Stimulated activated CD4-positive, alpha-beta T cell treated with anti-CD3 and anti-CD28 coated beads, Interleukin-2, amount 100 ng/mL, for 4 hours (primary cell): Measurements from ENCODE around the gene TBP.
"Not testable (repeated sequence)": the region's sequence is repeated elsewhere in the genome, so short reads cannot be mapped to it uniquely, and the experiment has no call there.

Experiments
- DNase-seq: peaks from one replicate; pipeline ENCODE4 v3.0.0-alpha.2; 2020; ENCODE audit warnings: low read depth

The TBP gene

DNA sequence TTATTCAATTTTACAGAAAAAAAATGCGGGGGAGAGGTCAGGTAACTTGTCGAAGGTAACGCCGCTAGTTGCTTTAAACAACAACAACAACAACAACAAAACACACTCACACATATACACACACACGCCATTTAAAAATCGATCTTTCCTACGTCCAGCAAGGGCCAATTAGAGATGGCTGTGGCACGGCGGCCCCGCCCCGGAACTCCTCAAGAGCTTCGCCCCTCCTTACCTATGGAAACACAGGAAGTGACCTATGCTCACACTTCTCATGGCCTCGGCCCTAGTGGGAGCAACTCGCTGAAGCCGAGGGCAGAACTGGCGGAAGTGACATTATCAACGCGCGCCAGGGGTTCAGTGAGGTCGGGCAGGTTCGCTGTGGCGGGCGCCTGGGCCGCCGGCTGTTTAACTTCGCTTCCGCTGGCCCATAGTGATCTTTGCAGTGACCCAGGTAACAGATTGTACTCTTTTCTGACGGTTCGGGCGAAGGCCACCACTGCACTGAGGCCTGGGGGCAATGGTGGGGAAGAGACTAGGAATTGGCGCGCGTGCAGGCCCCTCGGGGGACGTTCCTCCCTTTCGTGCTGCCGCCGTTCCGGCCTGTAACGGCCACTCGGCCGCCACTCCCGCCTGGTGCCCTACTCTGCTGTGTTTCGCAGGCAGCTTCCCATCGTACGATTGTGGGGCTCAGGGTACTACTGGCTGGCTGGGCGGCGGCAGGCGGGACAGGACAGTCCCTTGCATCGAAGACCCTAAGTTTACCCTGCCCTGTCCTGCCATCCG lies at the start of gene TBP:
TBP (plus strand) TSS at position 357 of the 783 bp plus-strand sequence. CDS start 2,661 bp downstream, outside the sequence.
- peak; percentile 94 for DNase-seq

- no peak for DNase-seq
Measured at GRCh38 chr6:170504479-170504878, 49.7 kb upstream of the TBP start.

- no peak for DNase-seq
Measured at GRCh38 chr6:170505306-170505705, 48.9 kb upstream of the TBP start.

- no peak for DNase-seq
Measured at GRCh38 chr6:170506446-170506845, 47.7 kb upstream of the TBP start.

DNA sequence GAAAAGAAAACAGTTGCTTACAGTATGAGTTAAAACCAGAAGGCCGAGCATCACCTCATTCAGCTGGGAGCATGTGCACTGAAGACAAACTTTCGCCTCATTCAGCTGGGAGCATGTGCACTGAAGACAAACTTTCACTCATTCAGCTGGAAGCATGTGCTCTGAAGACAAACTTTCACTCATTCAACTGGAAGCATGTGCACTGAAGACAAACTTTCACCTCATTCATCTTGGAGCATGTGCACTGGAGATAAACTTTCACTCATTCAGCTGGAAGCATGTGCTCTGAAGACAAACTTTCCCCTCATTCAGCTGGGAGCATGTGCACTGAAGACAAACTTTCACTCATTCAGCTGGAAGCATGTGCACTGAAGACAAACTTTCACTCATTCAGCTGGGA lies 46.4 kb upstream of the TBP start:
- DNase-seq: not testable (repeated sequence)

DNA sequence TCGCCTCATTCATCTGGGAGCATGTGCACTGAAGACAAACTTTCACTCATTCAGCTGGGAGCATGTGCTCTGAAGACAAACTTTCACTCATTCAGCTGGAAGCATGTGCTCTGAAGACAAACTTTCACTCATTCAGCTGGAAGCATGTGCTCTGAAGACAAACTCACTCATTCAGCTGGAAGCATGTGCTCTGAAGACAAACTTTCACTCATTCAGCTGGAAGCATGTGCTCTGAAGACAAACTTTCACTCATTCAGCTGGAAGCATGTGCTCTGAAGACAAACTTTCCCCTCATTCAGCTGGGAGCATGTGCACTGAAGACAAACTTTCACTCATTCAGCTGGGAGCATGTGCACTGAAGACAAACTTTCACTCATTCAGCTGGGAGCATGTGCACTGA lies 45.9 kb upstream of the TBP start:
- not testable (repeated sequence) for DNase-seq

GRCh38 chr6:170508892-170509722 lies 45.1 kb upstream of the TBP start:
- DNase-seq: not testable (repeated sequence)

DNA sequence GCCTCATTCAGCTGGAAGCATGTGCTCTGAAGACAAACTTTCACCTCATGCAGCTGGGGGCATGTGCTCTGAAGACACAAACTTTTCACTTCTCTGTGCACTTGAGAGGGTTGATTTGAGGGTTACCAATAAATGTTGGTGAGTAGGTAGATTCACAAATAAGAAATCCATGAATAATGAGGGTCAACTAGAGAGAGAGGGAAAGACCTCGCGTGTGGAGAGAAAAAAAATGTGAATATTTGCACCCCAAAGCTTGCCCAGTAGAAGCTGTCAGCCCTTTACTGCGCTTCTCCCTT lies 44.5 kb upstream of the TBP start:
- no peak for DNase-seq

- DNase-seq: no peak
Measured at GRCh38 chr6:170510631-170511030, 43.5 kb upstream of the TBP start.

- DNase-seq: no peak
Measured at GRCh38 chr6:170512249-170512648, 41.9 kb upstream of the TBP start.

- no peak for DNase-seq
Measured at GRCh38 chr6:170514908-170515307, 39.3 kb upstream of the TBP start.

- peak; percentile 11 for DNase-seq
Measured at GRCh38 chr6:170516783-170517616, 37.2 kb upstream of the TBP start.

DNA sequence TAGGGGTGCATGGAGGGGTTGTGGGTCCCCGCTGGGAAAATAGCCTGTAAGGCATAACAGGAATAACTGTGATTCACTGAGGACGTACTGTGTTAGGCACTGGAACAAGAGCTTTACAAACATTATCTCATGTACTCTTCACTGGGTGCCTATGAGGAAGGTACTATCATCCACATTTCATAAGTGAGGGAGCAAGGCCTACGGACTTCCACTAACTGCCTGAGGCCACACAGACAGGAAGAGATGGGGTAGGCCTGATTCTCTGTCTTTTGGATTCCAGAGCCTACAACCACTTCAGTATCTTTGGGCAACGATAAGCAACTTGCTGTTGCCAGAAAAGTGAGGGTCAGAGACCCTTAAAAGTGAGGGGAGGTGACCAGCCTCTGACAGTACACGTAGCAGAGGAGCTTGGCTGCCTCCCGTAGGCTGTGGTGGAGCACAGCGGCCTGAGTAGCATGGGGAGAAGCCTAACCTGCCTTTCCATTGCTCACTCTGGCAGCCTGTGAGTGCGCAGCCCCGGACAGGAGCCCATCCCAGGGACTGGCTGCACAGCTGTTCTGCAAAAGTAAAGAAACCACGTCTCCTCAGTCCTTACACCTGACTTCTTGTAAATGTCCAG lies 31.5 kb upstream of the TBP start:
- DNase-seq: no peak

GRCh38 chr6:170523256-170524171 lies 30.7 kb upstream of the TBP start:
- DNase-seq: no peak

DNA sequence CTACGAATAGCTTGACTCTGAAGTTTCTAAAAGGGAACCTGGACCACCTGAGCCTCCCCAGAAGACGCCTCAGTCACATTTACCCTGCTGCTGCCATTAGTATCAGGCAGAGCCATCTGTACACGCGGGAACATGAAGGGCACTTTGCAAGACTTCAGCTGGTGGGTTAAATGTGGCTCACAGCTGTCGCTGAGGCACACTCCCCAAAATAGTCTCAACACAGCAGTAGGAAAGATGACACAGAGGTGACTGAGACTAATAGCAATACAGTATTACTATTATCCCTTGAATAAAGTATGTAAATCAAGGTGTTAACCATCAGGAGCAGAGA lies 30.0 kb upstream of the TBP start:
- DNase-seq: no peak

GRCh38 chr6:170525795-170526194 lies 28.4 kb upstream of the TBP start:
- DNase-seq: no peak

DNA sequence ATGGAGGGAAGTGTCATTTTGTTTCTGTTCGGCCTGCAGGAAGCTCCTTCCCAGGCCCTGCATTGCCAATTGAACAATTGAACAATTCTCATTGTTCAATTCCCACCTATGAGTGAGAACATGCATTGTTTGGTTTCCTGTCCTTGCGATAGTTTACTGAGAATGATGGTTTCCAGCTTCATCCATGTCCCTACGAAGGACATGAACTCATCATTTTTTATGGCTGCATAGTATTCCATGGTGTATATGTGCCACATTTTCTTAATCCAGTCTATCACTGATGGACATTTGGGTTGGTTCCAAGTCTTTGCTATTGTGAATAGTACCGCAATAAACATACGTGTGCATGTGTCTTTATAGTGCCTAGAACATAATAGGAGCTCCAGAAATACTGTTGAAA lies 26.2 kb upstream of the TBP start:
- DNase-seq: not testable (repeated sequence)

DNA sequence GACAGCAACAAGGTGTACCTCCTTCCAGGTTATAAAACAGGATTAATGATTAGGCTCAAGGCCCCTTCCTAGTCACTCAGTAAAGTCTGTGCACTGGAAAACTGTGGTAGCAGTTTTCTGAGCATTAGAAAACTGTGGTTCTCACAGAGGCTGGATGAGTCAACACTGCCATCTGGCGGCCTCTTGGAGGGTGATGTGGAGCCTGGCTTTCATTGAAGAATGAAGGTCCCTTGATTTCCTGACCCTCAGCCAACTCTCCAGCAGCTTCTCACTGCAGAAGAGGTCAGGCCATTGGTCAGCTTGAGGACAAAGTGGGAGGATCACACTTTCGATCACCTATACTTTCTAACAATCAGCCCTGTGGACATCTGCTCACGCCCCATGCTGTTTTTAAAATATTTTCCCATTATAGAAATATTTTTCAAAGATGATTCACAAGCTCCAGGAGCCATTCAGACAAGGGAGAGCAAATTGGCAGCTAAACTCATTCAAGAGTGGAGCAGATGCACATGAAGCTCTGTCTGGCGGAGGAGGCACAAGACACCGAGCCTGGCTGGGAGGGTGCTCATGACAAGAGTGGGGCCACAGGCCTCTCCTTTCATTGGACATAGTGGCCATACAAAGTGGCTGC lies 24.2 kb upstream of the TBP start:
- DNase-seq: peak; percentile 44

- no peak for DNase-seq
Measured at GRCh38 chr6:170532867-170533488, 21.2 kb upstream of the TBP start.

GRCh38 chr6:170533792-170534191 lies 20.4 kb upstream of the TBP start:
- no peak for DNase-seq
